LHCN-M2 (cell line): ENCODE measurements around the gene NHERF1. TPM values are rescaled to one million over a fixed set of nuclear protein-coding genes. Genes with fewer than 3 reads are reported as not detected.

Experiments
- DNase-seq: peaks from one replicate; pipeline ENCODE4 v3.0.0-alpha.2; 2012; ENCODE audit warnings: low read depth
- polyA plus RNA-seq: library from polyadenylated mRNA; unstranded; fragments of >200 nt; gene quantifications from one replicate; pipeline ENCODE4 v1.2.1, GENCODE V29; 2012; ENCODE audit warnings: missing spikeins
- total RNA-seq: library from RNA; depleted of rRNA; stranded (reverse); fragments of >200 nt; gene quantifications from 2 replicates; pipeline ENCODE4 v1.2.3, GENCODE V29; 2014; rRNA removed

The NHERF1 gene
- 97.6 and 119 TPM in 2 replicates for total RNA-seq
- 98.4 TPM for polyA plus RNA-seq

DNA sequence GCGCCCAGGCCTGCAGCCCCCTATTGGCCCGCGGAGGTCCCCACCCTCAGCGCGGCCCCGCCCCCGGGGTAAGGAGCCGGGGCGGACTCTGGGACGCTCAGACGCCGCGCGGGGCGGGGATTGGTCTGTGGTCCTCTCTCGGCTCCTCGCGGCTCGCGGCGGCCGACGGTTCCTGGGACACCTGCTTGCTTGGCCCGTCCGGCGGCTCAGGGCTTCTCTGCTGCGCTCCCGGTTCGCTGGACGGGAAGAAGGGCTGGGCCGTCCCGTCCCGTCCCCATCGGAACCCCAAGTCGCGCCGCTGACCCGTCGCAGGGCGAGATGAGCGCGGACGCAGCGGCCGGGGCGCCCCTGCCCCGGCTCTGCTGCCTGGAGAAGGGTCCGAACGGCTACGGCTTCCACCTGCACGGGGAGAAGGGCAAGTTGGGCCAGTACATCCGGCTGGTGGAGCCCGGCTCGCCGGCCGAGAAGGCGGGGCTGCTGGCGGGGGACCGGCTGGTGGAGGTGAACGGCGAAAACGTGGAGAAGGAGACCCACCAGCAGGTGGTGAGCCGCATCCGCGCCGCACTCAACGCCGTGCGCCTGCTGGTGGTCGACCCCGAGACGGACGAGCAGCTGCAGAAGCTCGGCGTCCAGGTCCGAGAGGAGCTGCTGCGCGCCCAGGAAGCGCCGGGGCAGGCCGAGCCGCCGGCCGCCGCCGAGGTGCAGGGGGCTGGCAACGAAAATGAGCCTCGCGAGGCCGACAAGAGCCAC lies at the start of gene NHERF1:
NHERF1 (plus strand) TSS at position 100 of the 750 bp plus-strand sequence; CDS start at position 319, 219 bp downstream.
- peak; percentile 90 for DNase-seq

DNA sequence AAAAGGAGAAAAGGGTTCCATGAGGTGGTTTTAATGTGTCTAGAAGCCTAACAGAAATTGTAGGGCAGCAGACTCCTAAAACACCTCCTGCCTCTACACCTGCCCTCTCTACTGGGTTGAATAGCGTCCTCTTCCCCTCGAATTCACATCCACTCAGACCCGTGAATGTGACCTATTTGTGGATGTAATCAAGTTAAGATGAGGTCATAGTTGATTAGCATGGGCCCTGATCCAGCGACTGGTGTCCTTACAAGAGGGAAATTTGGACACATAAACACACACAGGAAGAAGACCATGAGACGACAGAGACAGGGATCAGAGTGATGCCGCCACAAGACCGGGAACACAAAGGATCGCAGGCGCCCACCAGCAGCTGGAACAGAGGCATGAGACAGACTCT lies 49.2 kb upstream of the NHERF1 start:
- no peak for DNase-seq

DNA sequence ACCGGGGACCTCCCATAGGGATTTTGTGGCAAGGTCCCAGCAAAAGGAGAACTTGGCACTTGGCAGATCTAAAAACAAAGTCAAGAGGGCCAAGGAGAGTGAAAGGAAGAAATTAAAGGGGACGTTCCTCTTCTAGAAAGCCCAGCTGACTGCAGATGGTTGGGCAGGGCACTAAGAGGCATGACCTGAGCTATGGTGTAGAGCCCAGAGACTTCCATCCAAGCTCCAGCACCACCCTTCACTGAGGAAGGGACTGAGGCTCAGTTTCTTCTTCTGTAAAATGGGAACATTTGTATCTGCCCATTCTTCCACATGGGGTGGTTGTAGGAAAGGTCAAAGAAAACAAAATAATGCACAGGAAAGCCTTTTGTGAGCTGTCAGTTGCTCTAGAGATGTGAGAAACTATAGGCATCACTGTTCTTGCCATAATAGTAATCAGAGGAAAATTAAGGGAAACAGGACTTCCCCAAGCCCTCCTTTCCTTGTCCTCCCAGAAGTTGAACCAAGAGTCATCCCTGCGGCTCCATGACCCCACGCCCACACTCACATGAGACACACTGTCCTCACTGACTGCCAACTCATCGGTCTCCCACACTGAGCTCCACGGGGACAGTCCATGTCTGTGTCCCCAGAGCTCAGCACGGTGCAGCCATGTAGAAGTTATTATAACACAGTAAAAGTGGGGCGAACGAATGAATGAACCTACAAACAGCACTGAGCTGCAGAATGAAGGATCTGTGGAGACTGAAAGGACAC lies 46.1 kb upstream of the NHERF1 start:
- no peak for DNase-seq

DNA sequence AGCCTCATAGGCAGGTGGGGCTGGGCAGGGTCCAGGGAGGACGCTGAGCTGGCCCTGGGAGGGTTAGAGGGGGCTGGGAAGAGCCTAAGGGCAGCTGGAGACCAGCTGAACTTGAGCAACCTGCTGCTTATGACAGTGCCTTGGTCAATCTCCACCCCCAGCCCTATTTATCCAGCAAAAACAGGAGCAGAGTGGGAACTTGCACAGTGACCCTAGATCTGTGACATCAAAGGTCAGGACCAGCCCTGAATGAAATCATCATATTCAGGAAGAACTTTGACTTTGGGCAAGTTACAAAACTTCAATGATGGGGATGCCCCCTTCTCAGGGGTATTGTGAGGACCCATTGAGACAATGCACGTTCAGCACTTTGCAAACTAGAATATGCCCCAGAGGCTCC lies 45.1 kb upstream of the NHERF1 start:
- no peak for DNase-seq

DNA sequence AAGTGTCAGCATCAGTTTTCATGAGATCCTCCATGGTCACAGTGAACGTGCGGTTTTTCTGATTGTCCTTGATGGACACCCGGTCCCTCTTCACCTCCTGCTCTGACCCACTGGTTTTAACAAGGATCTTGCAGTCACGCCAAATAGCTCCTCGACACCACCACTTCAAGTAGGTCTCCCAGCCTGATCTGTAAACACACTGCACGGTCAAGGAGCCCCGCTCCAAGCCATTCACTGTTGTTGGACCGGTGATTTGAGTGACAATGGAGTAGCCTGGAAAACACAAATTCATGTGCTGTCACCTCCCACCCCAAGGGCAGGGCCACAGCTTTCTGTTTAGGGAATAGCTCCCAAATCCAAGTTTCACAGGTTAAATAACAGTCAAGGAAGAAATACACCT lies 43.9 kb upstream of the NHERF1 start:
- no peak for DNase-seq

DNA sequence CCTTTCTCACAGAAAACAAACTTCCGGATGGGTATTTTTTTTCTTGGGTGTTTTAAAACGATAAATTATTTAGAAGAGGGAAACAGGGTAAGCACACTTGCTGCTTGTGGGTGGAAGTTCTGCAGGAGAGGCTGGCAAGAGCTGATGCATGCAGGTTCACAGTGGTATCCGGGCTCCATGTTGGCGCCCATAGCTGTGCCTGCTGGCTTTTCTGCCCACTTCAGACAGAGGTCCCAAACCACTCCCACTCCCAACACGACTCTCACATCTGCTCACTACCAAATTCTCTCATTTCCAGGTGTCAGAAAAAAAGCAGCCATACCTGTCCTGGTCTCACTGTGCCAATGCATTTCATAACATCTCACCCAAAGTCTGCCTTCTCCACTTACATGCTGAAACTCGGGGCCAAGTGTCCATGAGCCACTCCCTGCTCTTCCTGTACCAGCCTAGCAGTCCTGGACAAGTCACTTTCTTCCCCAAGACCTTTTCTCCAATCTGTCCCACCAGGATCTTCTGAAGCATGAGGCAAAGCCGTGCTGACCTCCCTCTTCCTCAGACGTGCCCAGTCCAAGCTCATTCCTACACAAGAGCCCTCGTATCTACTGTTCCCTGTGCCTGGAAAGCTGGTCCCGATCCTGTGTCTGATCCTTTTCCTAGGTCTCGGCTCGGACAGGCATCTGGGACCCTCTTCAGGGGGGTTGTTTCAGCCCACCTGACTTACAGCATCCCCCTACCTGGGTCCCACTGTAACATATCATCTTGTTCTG lies 37.2 kb upstream of the NHERF1 start:
- no peak for DNase-seq

DNA sequence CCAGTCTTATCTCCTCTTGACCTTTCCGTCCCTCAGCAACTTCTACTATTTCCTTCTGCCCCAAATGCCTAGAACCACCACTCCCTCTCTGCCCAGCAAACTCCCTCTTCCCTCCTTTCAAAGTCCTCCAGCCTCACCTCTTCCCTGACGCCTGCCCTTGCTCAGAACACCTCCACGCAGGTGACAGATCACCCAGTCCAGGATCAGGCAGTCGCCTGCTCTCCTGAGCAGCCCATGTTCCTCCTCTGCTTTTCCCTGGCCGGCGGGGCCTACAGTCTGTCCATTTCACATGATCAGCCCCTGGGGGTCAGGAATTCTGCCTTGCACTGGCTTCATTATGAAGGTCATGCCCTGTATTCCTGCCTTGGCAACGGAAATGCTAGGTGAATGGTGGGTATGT lies 36.1 kb upstream of the NHERF1 start:
- DNase-seq, result no peak

DNA sequence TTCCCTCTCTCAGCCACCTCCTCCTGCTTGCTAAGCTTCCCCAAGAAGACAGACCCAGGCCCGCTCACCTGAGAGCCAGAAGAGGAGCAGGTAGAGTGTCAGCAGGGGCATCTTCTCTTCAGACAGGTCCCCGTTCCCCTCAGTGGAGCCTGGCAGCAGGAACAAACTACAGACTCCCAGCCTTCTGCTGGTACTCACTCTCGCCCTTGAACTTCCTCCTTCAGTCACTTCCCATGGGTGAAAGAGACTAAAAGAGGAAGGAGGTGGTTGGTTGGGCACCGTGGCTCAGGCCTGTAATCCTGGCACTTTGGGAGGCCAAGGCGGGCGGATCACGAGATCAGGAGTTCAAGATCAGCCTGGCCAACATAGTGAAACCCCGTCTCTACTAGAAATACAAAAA lies 35.7 kb upstream of the NHERF1 start, which contains the start of gene CD300LF:
CD300LF (minus strand) TSS at position 168 of the 400 bp plus-strand sequence; CDS start at position 111, 57 bp downstream.
- DNase-seq, result no peak

DNA sequence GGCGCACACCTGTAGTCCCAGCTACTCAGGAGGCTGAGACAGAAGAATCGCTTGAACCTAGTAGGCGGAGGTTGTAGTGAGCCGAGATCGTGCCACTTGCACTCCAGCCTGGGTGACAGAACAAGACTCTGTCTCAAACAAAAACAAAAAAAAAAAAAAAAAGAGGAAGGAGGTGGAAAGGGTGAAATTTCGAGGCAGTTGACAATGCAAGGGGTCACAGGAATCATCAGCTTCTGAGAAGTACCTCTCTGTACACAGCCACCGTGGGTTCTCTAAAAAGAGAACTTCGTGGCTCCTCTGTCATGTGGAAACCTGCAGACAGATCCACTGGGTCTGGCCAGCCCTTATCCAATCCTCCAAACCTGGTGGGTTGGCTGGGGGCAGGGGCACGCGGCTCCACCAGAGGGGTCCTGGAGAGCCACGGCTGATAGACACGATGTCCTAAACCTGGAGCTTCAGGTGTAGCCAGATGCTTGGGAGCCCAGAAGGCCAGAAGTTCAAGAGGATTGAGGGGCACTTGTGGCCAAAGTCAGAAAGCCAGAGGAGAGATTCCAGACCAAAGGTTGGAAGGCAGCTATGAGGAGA lies 35.2 kb upstream of the NHERF1 start:
- DNase-seq, result no peak

DNA sequence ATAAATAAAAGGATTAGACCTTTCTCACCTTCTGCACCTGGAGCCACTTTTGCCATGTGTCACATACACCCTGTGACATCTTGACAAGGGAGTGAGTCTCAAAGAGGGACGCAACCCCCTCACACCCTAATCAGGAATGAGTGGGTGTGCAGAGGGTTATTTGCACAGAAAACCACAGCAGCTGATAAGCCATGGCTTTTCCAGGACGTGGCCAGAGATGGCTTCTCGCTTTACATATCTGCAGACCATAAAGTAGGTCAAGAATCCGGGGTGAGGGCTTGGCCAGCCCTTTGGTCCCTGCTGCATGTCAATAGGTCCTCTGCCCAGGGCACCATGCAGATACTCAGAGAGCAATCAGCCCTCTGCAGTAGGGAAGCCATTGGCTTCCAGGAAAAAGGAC lies 33.3 kb upstream of the NHERF1 start:
- DNase-seq, result no peak

DNA sequence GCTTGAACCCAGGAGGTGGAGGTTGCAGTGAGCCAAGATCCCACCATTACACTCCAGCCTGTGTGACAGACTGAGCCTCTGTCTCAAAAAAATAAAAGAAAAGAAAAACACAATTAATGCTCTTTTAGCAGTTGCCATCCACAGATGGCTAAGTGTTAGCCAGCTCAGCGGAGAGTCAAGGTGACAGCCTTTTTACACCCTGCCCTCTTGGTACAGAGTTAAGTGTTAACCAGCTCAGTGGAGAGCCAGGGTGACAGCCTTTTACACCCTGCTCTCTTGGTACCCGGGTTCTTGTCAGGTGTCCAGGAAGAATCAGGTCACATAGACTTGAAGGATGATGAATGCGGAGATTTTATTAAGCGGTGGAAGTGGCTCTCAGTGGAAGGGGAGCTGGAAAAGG lies 27.9 kb upstream of the NHERF1 start:
- DNase-seq, result no peak

DNA sequence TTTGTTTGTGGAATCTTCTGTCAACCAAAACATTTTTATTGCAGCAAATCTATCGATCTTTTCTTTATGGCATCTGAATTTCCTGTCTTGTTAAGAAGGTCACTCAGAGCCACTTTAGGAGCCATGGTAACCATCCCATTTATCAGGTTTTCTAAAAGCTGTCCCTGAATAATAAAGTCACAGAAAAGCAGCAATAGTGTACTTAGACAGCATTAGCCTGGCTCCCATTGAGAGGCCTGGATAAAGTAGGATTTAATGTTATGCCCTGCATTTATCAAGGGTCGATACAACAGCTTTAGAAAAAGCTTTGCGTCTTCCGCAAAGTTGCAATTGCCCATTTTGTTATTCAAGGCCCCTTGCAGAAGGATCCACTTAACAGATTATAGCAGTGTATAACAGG lies 25.6 kb upstream of the NHERF1 start:
- DNase-seq, result no peak

DNA sequence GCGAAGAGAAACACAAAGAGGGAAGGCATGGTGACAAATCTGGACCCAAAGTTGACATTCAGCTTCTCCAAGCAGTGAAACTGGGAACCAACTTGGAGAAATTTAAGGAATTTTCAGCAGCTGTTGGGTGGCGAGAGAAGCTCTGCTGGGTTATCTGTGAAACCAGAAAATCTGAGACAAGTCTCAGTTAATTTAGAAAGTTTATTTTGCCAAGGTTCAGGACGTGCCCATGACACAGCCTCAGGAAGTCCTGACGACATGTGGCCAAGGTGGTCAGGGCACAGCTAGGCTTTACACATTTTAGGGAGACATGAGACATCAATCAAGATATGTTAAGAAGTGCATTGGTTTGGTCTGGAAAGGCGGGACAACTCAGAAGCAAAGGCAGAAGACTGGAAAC lies 24.5 kb upstream of the NHERF1 start:
- no peak for DNase-seq

DNA sequence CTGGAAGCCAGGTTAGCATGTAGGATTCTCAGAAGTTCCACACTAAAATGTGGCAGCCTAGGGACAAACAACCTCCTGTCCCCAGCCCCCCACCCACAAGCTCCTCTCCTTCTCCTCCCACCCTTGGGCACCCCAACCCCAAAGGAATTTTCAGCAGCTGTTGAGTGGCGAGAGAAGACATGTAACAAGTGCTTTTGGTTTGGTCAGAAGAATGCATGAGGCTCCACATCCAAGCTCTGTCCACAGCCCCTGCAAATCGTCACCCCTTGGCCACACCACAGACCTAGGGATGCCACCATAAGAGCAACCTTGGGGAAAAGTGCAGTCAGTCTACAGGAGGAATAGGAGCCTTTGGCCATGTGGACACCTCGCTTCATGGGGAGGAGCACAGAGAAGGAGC lies 23.3 kb upstream of the NHERF1 start:
- no peak for DNase-seq

DNA sequence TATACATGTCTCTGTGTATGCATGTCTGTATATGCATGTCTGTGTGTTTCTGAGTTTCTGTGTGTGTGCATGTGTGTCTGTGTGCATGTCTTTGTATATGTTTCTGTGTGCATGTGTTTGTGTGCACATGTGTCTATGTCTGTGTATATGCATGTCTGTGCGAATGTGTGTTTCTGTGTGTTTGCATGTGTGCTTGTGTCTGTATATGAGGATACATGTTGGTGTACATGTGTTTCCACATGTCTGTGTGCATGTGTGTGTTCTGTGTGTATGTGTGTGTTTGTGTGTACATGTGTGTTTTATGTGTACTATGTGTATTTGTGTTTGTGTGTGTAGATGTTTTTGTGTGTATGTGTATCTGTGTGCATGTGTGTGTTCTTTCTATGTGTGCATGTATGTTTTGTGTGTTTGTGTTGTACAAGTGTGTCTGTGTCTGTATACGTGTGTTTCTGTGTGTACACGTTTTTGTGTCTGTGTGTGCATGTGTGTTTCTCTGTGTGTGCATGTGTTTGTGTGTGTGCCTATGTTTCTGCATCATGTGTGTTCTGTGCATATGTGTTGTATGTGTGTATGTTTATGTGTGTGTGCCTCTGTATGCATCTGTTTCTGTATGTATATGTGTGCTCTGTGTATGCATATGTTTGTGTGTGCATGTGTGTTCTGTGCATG lies 20.3 kb upstream of the NHERF1 start:
- no peak for DNase-seq

DNA sequence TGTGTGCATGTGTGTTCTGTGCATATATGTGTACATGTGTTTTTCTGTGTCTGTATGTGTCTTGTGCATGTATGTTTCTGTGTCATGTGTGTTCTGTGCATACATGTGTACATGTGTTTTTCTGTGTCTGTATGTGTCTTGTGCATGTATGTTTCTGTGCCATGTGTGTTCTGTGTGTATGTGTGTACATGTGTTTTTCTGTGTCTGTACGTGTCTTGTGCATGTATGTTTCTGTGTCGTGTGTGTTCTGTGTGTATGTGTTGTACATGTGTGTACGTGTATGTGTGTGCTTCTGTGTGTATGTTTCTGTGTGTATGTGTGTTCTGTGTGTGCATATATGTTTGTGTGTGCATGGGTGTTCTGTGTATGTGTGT lies 19.7 kb upstream of the NHERF1 start:
- DNase-seq, result no peak

DNA sequence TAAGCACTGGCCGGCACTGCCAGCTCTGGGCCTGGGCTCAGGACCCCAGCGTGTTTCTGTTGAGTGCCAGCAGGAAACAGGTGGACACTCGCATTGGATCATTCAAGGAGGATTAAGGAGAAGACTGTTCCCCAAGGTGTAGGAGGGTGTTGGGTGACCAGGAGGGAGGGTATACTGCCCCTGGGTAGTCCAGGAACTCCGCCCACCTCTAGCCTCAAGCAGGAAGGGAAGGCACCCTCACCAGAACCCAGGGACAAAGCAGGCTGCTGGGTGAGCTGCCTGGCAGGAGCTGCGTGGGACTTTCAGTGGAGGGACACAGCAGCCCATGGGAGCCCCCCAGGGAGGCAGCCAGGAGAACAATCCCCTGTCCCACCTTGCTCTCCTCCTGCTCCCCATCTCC lies 19.1 kb upstream of the NHERF1 start:
- no peak for DNase-seq

DNA sequence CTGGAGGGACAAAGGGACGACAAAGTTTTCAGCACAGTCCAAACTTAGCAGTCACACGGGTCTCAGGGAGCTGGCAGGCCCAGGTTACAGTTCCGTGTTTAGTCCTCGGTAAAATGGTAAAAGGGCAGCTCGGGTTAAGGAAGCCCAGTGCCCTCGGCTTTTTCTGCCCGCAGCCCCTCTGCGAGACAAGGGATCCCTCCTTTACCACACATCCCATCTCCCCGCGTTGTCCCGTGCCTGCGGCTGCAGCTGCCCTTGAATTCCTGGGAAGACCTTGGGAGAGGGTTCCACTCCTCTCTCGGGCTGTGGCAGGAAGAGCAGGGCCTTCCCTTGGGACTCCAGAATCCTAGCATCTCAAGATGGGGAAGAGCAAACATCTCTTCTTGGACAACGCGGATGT lies 18.6 kb upstream of the NHERF1 start:
- DNase-seq, result no peak

DNA sequence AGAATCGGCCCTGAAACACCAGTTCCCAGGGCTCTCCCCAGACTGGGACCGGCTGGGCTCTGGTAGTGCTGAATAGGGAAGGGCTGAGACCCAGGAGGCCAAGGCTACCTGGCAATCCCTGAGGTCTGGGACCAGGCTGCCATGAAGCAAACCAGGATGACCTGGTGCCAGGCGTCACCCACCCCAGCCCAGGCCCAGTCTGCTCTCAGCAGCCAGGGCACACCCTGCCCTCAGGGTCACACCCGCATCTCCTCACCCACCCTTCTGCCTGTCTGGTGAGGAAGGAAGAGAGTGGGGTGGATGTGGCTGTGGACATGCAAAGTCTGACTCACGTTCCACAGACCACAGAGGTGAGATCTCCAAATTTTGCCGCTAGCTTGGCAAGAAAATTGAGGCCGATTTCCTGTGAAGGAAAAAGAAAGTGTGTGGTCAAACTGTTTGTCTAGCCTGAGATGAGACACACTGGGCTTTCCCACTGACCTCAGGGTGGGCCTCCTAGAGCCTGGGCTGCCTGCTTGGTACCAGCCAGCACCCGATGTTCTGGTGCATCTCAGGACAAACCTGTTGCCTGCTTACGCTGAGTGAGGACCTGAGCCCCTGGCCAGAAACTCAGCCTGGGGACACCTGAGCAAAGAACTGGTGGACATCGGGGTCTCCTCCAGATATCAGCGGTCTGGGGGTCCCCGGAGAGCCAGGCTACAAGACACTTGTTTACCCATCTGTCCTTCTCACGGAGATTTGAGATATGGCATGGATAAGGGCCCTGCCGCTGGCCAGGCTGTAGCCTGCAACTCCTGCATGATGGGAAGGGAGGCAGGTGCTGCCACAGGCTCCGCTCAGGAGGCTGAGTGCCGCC lies 17.7 kb upstream of the NHERF1 start:
- DNase-seq, result no peak

DNA sequence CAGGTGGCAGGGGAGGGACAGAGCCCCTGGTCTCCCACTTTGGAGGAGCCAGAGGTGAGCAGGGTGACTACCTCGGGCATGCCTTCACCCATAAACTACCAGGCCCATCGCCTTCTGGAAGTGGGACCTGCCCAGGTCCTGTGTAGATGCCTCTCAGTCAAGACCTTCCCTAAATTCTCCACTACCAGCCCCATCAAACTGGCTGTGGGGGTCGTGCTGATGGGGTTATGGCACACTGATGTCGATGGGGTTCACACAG lies 17.2 kb upstream of the NHERF1 start:
- no peak for DNase-seq
